G401 (cell line): ENCODE data around the gene MGMT. TPM values are rescaled to one million over a fixed set of nuclear protein-coding genes. Genes with fewer than 3 reads are reported as not detected.

ENCODE experiments used
- DNase-seq: peaks from one replicate; pipeline ENCODE4 v3.0.0-alpha.2; 2015; ENCODE audit warnings: low spot score
- in situ Hi-C: cut with HindIII; loops from 2 replicates; pipeline ENCODE4 v1.10.0; 2016; ENCODE audit warnings: low sequenced_read_pairs, mixed read lengths
- total RNA-seq: library from RNA; depleted of rRNA; stranded (reverse); fragments of >200 nt; shearing (Covaris generic); gene quantifications from 2 replicates; pipeline ENCODE4 v1.2.3, GENCODE V29; 2014

The MGMT gene
- total RNA-seq, 1 experiment from 2014 or later = 60.3 TPM

DNA sequence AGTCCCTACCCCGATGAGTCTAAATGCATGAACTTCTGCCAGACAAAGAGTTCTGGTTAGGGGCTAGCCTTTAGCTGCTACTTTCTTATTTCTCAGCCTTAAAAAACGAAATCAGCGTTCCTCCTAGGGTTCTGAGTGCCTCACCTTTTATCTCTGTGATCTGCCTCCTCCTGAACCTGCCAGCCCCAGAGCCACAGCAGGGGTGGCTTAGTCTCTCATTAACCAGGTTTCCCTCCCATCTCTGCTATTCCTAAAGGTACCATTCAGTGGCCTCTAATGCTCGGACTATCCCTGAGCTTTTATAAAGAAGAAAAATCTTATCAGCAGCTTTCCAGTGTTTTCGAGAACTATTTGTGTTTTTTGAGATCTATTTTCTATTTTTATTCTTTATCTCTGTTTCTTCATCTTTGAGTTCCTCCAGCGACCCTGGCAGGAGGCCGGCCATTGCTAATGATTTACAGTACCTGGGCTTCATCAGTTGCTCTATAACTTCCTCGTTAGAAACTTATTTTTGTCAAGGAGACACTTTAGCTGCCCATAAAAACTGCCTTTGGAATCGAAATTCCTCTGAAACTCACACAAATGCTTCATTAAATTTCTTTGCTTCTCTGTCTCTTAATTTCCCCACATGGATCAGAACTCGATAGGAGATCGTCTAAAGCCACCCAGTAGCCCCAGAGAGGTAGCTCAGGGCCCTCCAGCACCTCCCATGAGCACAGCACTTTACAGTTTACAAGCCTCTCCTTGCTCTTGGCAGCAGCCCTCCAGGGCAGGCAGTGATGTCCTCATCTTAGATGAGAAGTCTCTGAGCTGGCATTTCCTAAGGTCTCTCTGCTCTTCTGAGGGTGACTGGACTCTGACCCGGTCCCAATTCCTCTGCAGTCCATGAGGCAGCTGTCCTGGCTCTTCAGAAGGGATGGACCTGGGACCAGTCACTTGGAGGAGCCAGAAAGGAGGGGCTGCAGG is 347.9 kb downstream of the MGMT start:
- in situ Hi-C loops = no loop called here
- DNase-seq = no peak

- no peak for DNase-seq
- in situ Hi-C loops = no loop called here
Measured at GRCh38 chr10:129815898-129816655, 349.0 kb downstream of the MGMT start.

GRCh38 chr10:129816656-129817045 is 349.6 kb downstream of the MGMT start:
- in situ Hi-C loops = no loop called here
- no peak for DNase-seq
